OCI-LY3 (cell line): ENCODE measurements around the gene NUDT1.

Source experiments
- H2AFZ ChIP-seq: fragments of 200-600, 300-600 bp; shearing (Covaris generic); 2 replicates; pipeline ENCODE4 v1.6.0; 2014; ENCODE audit warnings: antibody characterized with exemption, low read depth, low read length
- H3K27ac ChIP-seq: fragments of 200-600, 300-600 bp; sonication (generic); 2 replicates; pipeline ENCODE4 v1.5.1; 2014; ENCODE audit warnings: mild to moderate bottlenecking, low read length, moderate library complexity, mixed read lengths
- H3K27me3 ChIP-seq: fragments of 200-600, 300-600 bp; sonication (generic); 2 replicates; pipeline ENCODE4 v1.6.1; 2014; ENCODE audit warnings: low read depth, low read length, mixed read lengths
- H3K36me3 ChIP-seq: fragments of 200-600, 300-600 bp; sonication (generic); replicated peaks from 2 replicates; pipeline ENCODE3; 2014; ENCODE audit warnings: low read depth, low read length, mixed read lengths
- H3K4me1 ChIP-seq: fragments of 300-600, 200-600 bp; sonication (generic); 2 replicates; pipeline ENCODE4 v1.6.1; 2014; ENCODE audit warnings: low read length, mixed read lengths
- H3K4me2 ChIP-seq: fragments of 200-600, 300-600 bp; sonication (generic); 2 replicates; pipeline ENCODE4 v1.6.1; 2014; ENCODE audit warnings: low read length, mixed read lengths
- H3K4me3 ChIP-seq: fragments of 300-600, 200-600 bp; sonication (generic); 2 replicates; pipeline ENCODE4 v1.5.1; 2014; ENCODE audit warnings: antibody characterized with exemption, mild to moderate bottlenecking, low read length, moderate library complexity
- H3K79me2 ChIP-seq: fragments of 300-600, 200-600 bp; shearing (Covaris generic); 2 replicates; pipeline ENCODE4 v1.6.1; 2014; ENCODE audit warnings: mild to moderate bottlenecking, low read length, mixed read lengths
- H3K9ac ChIP-seq: fragments of 300-600, 200-600 bp; shearing (Covaris generic); 2 replicates; pipeline ENCODE4 v1.6.0; 2014; ENCODE audit warnings: mild to moderate bottlenecking, low read length, moderate library complexity
- H3K9me3 ChIP-seq: fragments of 200-600, 300-600 bp; shearing (Covaris generic); 2 replicates; pipeline ENCODE4 v1.6.1; 2014; ENCODE audit warnings: low read length, mixed read lengths; ENCODE audit not compliant: insufficient read depth
- H4K20me1 ChIP-seq: fragments of 200-600, 300-600 bp; sonication (generic); 2 replicates; pipeline ENCODE4 v1.6.1; 2016; ENCODE audit warnings: low read length, mixed read lengths; ENCODE audit not compliant: insufficient read depth
- CTCF ChIP-seq: fragments of 200-600, 300-600 bp; sonication (generic); IDR thresholded peaks from 2 replicates; pipeline ENCODE4 v1.5.1; 2014; ENCODE audit warnings: antibody characterized with exemption, low read length, low read depth
- EZH2phosphoT487 ChIP-seq: fragments of 200-600 bp; shearing (Covaris generic); IDR thresholded peaks from 2 replicates; pipeline ENCODE4 v1.6.1; 2018; ENCODE audit warnings: antibody characterized with exemption, mixed run types, low read depth

NUDT1 gene

DNA sequence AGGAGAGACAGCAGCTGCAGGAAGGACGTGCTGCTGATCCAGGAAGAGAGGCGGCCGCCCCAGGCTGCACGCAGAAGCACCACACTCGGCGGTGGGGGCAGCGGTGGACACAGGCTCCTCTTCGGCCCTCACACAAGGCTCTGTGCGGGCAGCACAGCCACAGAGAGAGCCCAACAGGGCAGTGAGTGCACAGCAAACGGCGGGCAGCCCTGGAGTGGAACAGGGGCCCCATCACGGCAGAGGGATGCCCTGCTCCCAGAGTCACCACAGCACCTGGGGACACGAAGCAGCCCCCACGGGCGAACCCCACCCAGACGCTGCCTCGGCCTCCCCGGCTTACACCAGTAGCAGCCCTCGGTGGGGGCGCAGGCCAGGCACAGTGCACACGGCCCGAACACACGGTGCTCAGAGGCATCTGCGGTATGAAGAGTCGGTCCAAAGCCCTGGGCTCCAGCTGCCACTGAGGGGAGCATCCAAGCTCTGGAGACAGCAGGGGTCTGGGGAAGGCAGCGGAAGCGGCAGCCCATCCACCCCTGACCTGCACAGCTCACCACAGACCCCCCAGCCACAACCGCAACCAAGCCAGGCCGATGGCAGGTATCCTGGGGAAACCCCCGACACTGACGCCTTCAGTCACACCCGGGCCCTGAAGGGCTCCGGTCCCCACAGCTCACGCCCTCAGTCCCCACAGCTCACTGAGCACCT, 16.8 kb downstream of the NUDT1 start:
- H3K27ac ChIP-seq = no peak overlapping the region
- peak overlapping the region; percentile 77 for H3K4me2 ChIP-seq
- no peaks in the 10 kb centered on the region for H3K36me3 ChIP-seq
- peak overlapping the region; percentile 40; the same call in 1 of the 2 replicates for H3K9ac ChIP-seq
- no peaks in the 10 kb centered on the region for H3K79me2 ChIP-seq
- no peaks in the 10 kb centered on the region for H3K9me3 ChIP-seq
- H3K4me3 ChIP-seq = peak overlapping the region; percentile 65
- H2AFZ ChIP-seq = no peak overlapping the region
- H3K4me1 ChIP-seq = peaks cover 30% of the 10 kb centered on the region
- TF ChIP-seq EZH2phosphoT487 (no peak), CTCF (no peak)
- no peaks in the 10 kb centered on the region for H4K20me1 ChIP-seq
- H3K27me3 ChIP-seq = no peaks in the 10 kb centered on the region

DNA sequence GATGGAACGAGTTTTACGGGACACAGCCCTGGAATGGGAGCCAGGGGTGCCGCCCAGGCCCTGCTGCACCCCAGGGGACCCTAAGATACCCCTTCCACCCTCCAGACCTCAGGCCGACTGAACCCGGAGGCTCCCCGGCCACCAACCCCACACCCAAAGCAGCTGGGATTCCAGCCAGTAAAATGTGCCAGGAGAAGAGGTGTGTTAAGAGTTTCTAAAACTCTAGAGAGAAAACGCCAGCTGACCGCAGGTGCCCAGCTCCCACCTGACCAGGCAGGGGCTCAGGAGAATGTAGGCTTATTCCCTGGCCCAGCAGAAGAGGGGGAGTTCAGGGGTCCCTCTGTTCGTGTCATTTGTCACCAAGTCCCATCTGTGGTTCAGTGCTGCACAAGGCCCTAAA, 17.5 kb downstream of the NUDT1 start:
- peaks cover 30% of the 10 kb centered on the region for H3K4me1 ChIP-seq
- H3K79me2 ChIP-seq = no peaks in the 10 kb centered on the region
- H3K9me3 ChIP-seq = no peaks in the 10 kb centered on the region
- peak overlapping the region; percentile 40; the same call in 1 of the 2 replicates for H3K9ac ChIP-seq
- H2AFZ ChIP-seq = no peak overlapping the region
- peak overlapping the region; percentile 65 for H3K4me3 ChIP-seq
- H3K36me3 ChIP-seq = peaks cover 6% of the 10 kb centered on the region
- no peak for TF ChIP-seq EZH2phosphoT487
- TF ChIP-seq CTCF = no peak
- no peak overlapping the region for H3K27ac ChIP-seq
- peak overlapping the region; percentile 77 for H3K4me2 ChIP-seq
- no peaks in the 10 kb centered on the region for H4K20me1 ChIP-seq
- H3K27me3 ChIP-seq = no peaks in the 10 kb centered on the region

DNA sequence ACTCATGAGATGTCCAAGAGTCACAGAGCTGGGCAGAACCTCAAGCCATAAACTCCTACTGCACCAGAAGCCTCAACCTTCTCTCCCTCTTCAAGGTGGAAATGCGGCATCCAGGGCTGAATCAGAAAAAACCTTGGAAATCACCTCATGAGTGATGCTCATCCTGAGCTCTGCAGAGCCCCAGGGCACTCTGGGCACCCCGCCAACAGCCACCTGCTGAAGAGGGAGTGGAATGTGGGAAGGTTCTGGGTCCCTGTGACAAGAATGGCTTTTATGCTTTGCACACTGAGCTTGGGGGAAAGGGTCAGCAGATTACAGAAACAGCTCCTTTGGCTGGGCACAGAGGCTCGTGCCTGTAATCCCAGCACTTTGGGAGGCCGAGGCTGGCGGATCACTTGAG, 18.8 kb downstream of the NUDT1 start:
- Histone ChIP-seq H3K79me2 (no peaks in the 10 kb centered on the region), H3K36me3 (peaks cover 6% of the 10 kb centered on the region), H3K27me3 (no peaks in the 10 kb centered on the region), H3K9ac (no peak overlapping the region), H2AFZ (no peak overlapping the region), H3K4me2 (no peak overlapping the region), H3K4me3 (no peak overlapping the region), H4K20me1 (no peaks in the 10 kb centered on the region), H3K4me1 (peaks cover 30% of the 10 kb centered on the region), H3K27ac (no peak overlapping the region), H3K9me3 (no peaks in the 10 kb centered on the region)
- TF ChIP-seq EZH2phosphoT487 = no peak
- no peak for TF ChIP-seq CTCF

- Histone ChIP-seq H3K27ac (peak overlapping the region; percentile 62), H4K20me1 (no peaks in the 10 kb centered on the region), H3K27me3 (no peaks in the 10 kb centered on the region), H3K9me3 (no peaks in the 10 kb centered on the region), H3K4me3 (peak overlapping the region; percentile 57), H3K4me2 (peak overlapping the region; percentile 78), H2AFZ (no peak overlapping the region; the same call in 1 of the 2 replicates), H3K9ac (peak overlapping the region; percentile 34; the same call in 1 of the 2 replicates), H3K4me1 (peaks cover 30% of the 10 kb centered on the region), H3K79me2 (no peaks in the 10 kb centered on the region), H3K36me3 (peaks cover 6% of the 10 kb centered on the region)
- TF ChIP-seq CTCF (no peak), EZH2phosphoT487 (no peak)
Measured at GRCh38 chr7:2261611-2262010, 19.6 kb downstream of the NUDT1 start.
